HG02642 (cell line): Measurements from ENCODE around the gene DNAJC15.

ENCODE experiments used
- ATAC-seq: cut with Tn5 transposase; IDR thresholded peaks from one replicate; pipeline ENCODE4 v1.9.1; 2021; ENCODE audit warnings: mild to moderate bottlenecking; ENCODE audit not compliant: unreplicated experiment, poor library complexity

DNAJC15 gene

DNA sequence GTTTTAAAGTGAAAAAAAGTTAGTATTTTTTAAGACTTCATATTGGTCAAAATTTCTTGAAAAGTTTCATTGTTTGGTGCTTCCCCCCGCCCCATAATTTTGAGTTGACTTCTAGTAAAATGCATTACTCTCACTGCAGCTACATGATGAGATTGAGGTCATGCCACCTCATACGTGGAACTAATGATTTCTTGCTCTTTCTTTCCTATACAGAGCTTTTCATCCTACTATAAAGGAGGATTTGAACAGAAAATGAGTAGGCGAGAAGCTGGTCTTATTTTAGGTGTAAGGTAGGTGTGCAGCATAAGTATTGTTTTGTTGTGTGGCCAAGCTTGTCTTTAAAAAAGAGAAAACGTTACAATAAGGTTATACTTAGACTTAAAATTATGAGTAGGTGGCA lies 55.0 kb downstream of the DNAJC15 start:
- ATAC-seq, result no peak

GRCh38 chr13:43079392-43079931 lies 56.1 kb downstream of the DNAJC15 start:
- ATAC-seq, result no peak

DNA sequence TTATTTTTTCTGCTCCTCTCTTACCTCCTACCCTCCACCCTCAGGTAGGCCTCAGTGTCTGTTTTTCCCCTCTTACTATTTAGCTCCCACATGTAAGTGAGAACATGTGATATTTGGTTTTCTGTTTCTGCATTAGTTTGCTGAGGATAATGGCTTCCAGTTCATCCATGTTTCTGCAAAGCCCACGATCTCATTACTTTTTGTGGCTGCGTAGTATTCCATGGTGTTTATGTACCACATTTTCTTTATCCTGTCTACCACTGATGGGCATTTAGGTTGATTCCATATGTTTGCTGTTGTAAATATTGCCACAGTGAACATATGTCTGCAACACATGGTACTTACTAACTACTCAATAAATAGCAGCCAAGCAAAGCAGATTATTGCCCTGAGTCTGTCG lies 56.8 kb downstream of the DNAJC15 start:
- no peak for ATAC-seq

GRCh38 chr13:43081866-43082265 lies 58.5 kb downstream of the DNAJC15 start:
- ATAC-seq, result no peak

- no peak for ATAC-seq
These were observed 60.4 kb downstream of the DNAJC15 start for GRCh38 chr13:43083750-43084149.

- ATAC-seq, result no peak
These were observed 62.2 kb downstream of the DNAJC15 start for GRCh38 chr13:43085545-43085944.

DNA sequence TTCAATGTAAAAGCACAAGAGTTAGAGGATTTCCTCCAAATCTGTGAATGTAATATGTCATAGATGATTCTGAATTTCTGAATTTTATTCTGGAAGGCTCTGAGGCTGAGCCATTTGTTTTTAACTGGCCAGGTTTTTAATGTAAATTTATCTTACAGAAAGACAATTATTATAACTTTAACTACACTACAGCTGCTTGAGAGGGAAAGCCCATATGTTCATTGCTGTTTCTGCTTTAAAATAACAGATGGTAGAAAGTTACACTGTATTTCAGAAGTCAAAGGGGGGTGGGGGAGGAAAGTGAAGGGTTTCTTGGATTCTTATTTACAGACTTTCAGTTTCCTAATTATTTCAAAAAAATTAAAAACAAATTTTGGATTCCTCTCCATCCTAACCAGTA lies 62.8 kb downstream of the DNAJC15 start:
- ATAC-seq, result no peak

- no peak for ATAC-seq
These were observed 64.7 kb downstream of the DNAJC15 start for GRCh38 chr13:43088093-43088511.

GRCh38 chr13:43089912-43090498 lies 66.6 kb downstream of the DNAJC15 start:
- no peak for ATAC-seq

- peak; percentile 90 for ATAC-seq
These were observed 71.5 kb downstream of the DNAJC15 start for GRCh38 chr13:43094901-43095300.

GRCh38 chr13:43095771-43096719 lies 72.7 kb downstream of the DNAJC15 start:
- no peak for ATAC-seq

- no peak for ATAC-seq
These were observed 77.3 kb downstream of the DNAJC15 start for GRCh38 chr13:43100667-43101066.

- no peak for ATAC-seq
These were observed 78.9 kb downstream of the DNAJC15 start for GRCh38 chr13:43102304-43102703.

DNA sequence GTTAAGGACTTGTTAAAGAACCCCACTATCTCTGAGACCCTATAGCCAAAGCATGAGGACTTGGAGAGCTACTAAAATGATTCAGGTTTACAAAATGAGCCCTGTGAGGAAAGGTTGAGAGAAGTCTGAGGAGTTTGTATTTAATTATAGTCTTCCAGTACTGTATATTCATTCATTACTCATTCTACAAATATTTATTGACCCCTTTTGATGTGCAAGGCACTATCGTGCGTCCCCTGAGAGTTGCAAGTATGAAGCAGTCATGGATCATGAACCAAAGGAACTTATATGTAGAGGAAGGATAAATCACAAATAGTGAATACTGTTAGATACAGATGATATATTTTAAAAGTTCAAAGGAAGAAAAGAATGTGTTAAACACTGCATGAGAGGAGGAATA lies 84.4 kb downstream of the DNAJC15 start:
- no peak for ATAC-seq

GRCh38 chr13:43110036-43110435 lies 86.7 kb downstream of the DNAJC15 start:
- no peak for ATAC-seq

- no peak for ATAC-seq
These were observed 87.3 kb downstream of the DNAJC15 start for GRCh38 chr13:43110658-43111057.

DNA sequence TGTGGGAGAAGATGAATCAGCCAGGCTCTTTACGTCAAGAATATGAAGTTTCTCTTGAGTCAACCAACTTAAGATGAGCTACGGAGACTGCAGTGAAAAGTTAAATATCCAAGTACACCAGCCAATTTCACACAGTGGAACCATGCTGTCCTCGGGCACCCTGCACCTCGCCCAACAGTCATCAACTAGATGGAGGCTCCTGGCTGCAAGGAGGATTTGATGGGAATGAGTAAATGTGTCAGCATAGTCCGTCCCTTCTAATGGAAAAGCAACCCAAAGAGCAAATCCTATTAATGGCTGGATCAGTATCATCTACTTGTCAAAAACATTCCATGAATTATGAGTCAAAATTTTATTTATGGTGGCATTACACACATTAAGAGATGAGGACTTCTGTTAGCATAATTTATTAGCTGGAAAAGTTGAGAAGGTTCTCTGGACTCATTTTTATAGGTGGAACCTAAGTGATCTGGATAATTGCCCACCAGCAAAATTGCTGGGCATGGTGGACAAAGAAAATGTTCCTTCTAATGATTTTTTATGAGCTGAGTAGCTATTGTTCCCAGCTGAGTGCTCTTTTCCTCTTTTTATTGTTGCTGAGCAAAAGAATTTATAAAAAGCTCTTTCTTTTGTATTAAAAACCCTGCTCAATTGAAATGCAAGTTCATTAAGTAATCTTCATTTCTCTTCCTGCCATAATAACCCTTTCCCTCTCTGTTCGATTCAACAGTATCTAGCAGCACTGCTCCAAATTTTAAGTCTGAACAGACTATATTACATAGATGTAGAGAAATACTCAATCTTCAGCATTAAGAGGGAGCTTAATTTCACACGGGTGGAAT lies 88.4 kb downstream of the DNAJC15 start:
- no peak for ATAC-seq

- ATAC-seq, result no peak
These were observed 90.2 kb downstream of the DNAJC15 start for GRCh38 chr13:43113603-43114002.

- ATAC-seq, result no peak
These were observed 91.1 kb downstream of the DNAJC15 start for GRCh38 chr13:43114504-43114903.

GRCh38 chr13:43115141-43115540 lies 91.8 kb downstream of the DNAJC15 start:
- no peak for ATAC-seq

DNA sequence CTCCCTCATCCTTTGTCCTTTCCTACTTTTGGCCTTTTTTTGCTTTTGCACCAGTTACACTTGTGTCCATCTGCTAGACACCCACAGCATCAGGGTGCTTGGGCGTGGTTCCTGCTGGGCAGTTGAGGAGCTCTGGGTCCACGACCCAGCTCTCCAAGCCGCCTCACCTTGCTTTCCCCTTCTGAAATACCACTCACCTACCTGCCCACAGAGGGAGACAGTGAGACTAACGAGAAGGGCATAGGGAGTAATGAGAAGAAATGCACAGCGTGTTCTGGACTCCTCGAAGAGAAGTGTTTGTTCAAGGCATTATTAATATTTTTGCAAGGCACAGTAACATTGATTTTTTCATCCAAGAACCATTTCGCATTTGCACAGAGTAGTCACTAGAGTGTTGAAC lies 92.9 kb downstream of the DNAJC15 start:
- ATAC-seq, result no peak
